Activated CD4-positive, alpha-beta T cell treated with anti-CD3 and anti-CD28 coated beads for 1 hour (primary cell): ENCODE data around the gene GNPTG.

Experiments
- DNase-seq: peaks from one replicate; pipeline ENCODE4 v3.0.0-alpha.2; 2020

GNPTG gene

DNA sequence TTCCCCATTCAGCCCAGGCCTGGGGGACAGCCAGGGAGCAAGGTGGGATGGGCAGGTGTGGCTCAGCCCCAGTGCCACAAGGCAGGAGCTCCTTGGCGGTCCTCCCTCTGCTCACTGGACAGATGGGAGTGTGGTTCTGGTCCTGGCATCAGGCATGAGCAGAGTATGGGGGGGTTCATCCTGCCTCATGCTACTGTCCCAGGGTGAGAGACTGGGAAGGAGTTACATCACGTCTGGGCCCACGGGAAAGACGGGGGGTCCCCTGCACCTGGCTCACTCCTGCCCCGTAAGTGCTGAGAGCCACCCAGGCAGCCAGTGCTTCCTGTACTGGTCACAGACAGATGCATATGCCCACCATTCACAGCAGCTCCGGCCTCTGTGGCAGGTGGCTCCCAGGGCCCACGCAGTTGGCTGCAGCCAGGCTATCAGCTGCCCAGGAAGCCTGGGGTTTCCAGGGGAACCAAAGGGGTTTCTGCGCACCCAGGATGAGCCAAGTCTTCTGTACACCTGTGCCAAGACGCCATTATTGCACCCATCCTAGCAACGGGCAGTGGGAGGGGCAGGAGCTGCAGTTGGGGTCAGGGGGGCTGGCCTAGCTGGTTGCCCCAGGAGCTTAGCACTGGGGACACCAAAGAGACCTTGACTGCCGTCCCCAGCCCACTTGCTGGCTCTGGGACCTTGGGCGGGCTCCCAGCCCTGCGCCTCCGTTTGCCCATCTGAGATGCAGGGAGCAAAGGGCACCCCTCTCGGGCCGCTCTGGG is 16.3 kb upstream of the GNPTG start:
- no peak for DNase-seq

- DNase-seq = no peak
Measured at GRCh38 chr16:1335996-1336395, 15.7 kb upstream of the GNPTG start.

GRCh38 chr16:1336619-1337018 is 15.1 kb upstream of the GNPTG start:
- no peak for DNase-seq

DNA sequence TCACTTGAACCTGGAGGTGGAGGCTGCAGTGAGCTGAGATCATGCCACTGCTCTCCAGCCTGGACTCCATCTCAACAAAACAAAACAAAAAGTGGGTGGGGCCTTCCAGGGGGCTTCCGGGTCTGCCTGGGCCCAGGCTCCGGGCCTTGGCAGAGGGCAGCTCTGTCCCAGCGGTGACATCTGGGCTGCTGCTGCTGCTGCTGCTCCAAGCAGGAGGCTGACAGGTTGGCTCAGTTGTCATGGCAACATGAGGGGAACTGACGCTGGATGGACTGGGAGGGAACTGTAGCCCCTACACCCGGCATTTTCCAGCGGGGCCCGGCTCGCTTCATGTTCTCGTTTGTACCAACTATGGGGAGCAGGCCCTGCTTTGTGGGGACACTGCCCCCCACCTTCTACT is 14.2 kb upstream of the GNPTG start:
- DNase-seq = no peak

DNA sequence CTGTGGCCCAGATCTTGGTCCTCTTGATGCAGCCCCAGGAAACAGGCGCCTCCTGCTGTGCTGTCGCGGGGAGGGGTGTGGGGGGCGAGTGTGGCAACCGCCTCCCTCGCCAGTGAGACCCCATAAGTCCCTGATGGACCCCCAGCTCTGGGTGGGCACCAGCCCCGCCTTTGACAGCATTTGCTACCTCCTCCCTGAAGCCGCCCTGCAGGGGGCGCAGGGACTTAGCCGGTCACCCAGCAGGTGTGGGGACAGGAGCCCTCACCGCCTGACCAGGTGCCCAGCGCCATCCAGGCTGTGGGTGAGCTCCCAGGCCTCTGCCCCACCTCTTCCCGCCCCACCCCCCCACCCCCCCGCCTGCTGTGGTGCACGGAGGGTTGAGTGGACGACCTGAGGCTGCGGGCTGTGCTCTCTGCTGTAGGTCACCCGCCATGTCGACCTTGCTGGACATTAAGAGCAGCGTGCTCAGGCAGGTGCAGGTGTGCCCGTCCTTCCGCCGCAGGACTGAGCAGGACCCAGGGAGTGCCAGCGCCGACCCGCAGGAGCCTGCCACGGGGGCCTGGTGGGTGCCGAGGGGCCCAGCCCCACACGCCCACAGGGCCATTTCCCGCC is 13.5 kb upstream of the GNPTG start:
- DNase-seq = no peak

DNA sequence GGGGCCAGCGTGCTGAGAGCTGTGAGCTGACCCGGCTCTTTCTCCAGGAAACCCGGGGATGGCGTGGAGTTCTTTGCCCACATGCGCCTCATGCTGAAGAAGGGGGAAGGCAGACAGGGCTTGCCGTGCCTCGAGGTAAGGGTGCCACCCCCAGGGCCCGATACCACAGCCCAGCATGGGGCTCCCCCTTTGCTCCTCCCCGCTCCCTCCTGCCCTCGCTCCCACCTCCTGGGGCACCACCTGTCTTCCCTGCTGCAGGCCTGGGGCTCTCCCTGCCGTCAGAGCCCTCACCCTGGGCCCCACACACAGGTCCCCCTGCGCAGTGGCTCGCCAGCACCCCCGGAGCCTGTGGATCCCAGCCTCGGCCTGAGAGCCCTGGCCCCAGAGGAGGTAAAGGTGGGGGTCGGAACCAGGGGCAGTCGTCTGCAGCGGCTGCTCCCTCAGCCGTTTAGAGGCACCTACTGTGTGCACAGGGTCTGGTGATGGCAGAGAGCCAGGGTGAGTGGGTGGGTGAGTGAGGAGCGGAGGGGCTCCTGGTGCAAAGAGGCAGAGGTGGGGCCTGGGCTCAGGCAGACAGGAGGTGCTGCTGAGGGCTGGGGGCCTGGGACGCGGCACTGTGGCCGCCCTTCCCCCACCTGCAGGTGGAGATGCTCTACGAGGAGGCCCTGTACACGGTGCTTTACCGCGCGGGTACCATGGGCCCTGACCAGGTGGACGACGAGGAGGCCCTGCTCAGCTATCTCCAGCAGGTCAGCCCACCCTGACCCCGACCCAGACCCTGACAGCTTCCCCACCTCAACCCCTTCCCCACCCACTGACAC is 12.7 kb upstream of the GNPTG start:
- no peak for DNase-seq

GRCh38 chr16:1340730-1341494 is 10.8 kb upstream of the GNPTG start:
- DNase-seq = no peak

DNA sequence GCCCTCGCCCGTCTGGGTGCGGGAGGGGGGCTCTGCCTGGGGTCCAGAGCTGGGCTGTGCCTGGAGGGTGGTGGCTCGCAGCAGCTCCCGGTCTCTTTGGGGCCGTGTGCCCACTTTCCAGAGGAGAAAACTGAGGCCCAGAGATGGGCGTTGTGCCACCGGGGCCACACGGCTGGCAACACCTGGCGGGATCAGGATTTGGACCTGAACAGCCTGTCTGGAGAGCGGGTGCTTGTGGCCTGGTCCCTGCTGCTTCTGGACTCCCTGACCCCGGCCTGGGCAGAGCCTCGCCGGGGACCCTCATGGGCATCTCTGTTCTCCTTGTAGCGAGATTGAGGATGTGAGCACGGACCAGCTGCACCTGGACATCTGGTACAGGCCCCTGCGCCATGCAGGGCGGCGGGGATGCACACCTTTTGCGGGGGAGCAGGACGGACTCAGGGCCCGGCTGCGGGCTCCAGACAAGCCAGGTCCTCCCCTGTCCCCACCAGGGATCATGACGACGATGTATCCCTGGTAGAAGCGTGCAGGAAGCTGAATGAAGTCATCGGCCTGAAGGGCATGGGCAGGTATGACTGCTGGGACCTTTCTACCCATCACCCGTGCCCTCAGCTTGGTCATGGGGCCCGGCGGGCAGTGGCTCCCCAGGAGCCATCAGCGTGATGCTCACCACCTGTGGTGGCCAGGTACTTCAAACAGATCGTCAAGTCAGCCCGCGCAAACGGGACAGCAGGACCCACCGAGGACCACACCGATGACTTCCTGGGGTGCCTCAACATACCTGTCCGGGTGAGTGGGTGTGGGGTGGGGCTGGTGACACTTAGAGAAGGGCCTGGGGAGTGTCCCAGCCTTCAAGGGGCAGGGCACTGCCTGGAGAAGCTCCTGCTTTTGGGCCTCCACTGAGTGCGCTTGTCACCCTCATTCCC is 10.0 kb upstream of the GNPTG start:
- DNase-seq = no peak

GRCh38 chr16:1342526-1343427 is 9.0 kb upstream of the GNPTG start:
- DNase-seq = peak; percentile 89

GRCh38 chr16:1343428-1344242 is 8.1 kb upstream of the GNPTG start:
- no peak for DNase-seq

GRCh38 chr16:1344499-1344898 is 7.2 kb upstream of the GNPTG start:
- no peak for DNase-seq

DNA sequence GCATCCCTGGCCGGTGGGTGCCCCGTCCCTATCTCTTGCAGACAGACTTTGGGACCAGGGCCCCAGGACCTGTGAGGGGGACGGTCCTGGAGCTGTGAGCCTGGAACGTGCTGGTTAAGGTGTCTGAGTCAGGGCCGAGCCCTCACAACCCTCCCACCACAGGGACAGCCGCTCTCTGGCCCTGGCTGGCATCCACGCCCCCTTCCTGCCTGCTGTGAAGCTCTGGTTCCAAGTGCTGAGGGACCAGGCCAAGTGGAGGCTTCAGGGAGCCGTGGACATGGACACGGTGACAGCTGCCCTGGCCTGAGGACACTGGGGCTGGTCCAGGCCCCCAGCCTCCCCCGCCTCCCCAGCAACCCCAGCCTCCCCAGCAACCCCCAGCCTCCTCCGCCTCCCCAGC is 6.6 kb upstream of the GNPTG start:
- no peak for DNase-seq

DNA sequence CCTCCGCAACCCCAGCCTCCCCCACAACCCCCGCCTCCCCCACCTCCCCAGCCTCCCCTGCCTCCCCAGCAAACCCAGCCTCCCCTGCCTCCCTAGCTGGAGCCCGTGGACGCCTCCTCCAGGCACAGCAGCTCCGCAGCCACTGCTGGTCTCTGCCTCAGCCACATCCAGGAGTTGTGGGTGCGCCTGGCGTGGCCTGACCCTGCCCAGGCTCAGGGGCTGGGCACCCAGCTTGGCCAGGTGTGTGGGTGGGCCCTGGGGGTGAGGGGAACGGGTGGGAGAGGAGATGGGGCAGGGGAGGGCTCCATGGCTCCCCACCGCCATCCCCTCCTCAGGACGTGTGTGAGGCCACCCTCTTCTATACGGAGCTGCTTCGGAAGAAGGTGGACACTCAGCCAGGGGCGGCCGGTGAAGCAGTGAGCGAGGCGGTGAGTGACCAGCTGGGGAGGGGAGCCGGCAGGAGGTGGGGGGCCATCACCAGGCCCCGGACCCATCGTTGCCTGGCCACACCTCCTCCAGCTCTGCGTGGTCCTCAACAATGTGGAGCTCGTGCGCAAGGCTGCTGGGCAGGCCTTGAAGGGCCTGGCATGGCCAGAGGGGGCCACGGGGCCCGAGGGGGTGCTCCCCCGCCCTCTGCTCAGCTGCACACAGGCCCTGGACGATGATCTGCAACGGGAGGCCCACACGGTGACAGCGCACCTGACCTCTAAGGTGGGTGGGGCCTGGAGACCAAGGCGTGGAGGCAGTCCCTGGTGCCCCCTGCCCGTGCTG is 5.9 kb upstream of the GNPTG start:
- no peak for DNase-seq

- no peak for DNase-seq
Measured at GRCh38 chr16:1346422-1347285, 5.1 kb upstream of the GNPTG start.

DNA sequence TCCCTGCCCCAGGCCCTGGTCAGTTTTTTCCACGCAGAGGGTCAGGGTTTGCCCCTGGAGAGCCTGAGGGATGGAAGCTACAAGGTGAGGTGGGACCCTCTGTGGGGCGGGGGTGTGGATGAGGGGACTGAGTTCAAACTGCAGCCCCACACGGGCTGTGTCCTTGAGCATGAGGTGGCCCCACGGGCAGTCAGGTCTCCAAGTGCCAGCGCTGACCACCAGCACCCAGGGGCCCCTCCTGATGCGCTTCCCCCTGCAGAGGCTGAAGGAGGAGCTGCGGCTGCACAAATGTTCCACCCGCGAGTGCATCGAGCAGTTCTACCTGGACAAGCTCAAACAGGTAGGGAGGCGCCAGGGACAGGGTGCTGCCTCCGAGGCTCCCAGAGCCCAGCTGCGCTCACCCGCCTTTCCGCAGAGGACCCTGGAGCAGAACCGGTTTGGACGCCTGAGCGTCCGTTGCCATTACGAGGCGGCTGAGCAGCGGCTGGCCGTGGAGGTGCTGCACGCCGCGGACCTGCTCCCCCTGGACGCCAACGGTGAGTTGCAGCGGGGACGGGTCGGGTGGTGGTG is 4.4 kb upstream of the GNPTG start:
- DNase-seq = no peak

DNA sequence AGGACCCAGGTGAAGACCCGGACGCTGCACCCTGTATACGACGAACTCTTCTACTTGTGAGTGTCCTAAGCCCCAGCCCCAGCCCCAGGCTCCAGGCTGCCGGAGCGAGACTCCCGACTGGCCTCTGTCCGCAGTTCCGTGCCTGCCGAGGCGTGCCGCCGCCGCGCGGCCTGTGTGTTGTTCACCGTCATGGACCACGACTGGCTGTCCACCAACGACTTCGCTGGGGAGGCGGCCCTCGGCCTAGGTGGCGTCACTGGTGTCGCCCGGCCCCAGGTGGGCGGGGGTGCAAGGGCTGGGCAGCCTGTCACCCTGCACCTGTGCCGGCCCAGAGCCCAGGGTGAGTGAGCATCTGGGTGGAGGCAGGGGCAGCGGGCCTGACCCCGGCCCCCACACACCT is 3.8 kb upstream of the GNPTG start:
- DNase-seq = no peak

GRCh38 chr16:1348441-1348840 is 3.3 kb upstream of the GNPTG start:
- no peak for DNase-seq

- no peak for DNase-seq
Measured at GRCh38 chr16:1348926-1349325, 2.8 kb upstream of the GNPTG start.
